Measurements from ENCODE around the gene TSPEAR. TPM values are rescaled to one million over a fixed set of nuclear protein-coding genes. Genes with fewer than 3 reads are reported as not detected.

TSPEAR gene
- total and polyA plus RNA-seq, 9 of the 15 experiments (the other 6 are each of a cell fraction or from before 2014, with no cell fraction given): not detected

DNA sequence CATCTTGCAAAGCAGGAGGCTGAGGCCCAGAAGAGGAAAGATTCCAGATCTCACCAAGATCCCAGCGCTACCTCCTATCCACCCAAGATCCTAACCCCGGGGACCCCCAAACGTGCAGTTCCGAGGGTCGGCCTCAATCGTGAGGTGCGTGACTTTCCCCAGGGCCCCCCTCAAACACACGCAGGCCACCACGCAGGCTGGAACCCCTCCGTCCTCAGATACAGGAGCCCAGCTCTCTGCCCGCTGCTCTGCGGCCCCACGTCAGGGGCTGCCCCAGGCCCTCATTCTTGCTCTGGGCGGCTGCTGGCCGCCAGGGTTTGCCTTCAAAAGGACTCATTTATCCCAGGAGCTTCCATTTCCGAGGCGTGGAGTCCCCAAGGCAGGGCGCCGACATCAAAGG lies 211.3 kb downstream of the TSPEAR start:
- H3K9me1 ChIP-seq (ENCODE audit: control insufficient read depth, insufficient read depth, low read length): no peaks in the 10 kb centered on the region
- TF ChIP-seq, protein P1, sequence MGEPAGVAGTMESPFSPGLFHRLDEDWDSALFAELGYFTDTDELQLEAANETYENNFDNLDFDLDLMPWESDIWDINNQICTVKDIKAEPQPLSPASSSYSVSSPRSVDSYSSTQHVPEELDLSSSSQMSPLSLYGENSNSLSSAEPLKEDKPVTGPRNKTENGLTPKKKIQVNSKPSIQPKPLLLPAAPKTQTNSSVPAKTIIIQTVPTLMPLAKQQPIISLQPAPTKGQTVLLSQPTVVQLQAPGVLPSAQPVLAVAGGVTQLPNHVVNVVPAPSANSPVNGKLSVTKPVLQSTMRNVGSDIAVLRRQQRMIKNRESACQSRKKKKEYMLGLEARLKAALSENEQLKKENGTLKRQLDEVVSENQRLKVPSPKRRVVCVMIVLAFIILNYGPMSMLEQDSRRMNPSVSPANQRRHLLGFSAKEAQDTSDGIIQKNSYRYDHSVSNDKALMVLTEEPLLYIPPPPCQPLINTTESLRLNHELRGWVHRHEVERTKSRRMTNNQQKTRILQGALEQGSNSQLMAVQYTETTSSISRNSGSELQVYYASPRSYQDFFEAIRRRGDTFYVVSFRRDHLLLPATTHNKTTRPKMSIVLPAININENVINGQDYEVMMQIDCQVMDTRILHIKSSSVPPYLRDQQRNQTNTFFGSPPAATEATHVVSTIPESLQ (CRISPR knock-in tag; IDR thresholded peaks at IDR 0.05): no peak
- TF ChIP-seq ZFP1 (CRISPR knock-in tag; IDR thresholded peaks at IDR 0.05): no peak
- TF ChIP-seq, protein P2, sequence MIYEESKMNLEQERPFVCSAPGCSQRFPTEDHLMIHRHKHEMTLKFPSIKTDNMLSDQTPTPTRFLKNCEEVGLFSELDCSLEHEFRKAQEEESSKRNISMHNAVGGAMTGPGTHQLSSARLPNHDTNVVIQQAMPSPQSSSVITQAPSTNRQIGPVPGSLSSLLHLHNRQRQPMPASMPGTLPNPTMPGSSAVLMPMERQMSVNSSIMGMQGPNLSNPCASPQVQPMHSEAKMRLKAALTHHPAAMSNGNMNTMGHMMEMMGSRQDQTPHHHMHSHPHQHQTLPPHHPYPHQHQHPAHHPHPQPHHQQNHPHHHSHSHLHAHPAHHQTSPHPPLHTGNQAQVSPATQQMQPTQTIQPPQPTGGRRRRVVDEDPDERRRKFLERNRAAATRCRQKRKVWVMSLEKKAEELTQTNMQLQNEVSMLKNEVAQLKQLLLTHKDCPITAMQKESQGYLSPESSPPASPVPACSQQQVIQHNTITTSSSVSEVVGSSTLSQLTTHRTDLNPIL (CRISPR knock-in tag; IDR thresholded peaks at IDR 0.05): no peak
- no peak for TF ChIP-seq SP2 (IDR thresholded peaks at IDR 0.05; ENCODE audit: extremely low read depth, low read depth, low read length, poor library complexity, severe bottlenecking)
- no peak for TF ChIP-seq HDAC1 (IDR thresholded peaks at IDR 0.05)
- TF ChIP-seq, protein P3, sequence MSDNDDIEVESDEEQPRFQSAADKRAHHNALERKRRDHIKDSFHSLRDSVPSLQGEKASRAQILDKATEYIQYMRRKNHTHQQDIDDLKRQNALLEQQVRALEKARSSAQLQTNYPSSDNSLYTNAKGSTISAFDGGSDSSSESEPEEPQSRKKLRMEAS (CRISPR knock-in tag; IDR thresholded peaks at IDR 0.05): no peak
- no peak for TF ChIP-seq ZC3H11A (IDR thresholded peaks at IDR 0.05; ENCODE audit: low read depth, low read length)
- TF ChIP-seq, protein P4, sequence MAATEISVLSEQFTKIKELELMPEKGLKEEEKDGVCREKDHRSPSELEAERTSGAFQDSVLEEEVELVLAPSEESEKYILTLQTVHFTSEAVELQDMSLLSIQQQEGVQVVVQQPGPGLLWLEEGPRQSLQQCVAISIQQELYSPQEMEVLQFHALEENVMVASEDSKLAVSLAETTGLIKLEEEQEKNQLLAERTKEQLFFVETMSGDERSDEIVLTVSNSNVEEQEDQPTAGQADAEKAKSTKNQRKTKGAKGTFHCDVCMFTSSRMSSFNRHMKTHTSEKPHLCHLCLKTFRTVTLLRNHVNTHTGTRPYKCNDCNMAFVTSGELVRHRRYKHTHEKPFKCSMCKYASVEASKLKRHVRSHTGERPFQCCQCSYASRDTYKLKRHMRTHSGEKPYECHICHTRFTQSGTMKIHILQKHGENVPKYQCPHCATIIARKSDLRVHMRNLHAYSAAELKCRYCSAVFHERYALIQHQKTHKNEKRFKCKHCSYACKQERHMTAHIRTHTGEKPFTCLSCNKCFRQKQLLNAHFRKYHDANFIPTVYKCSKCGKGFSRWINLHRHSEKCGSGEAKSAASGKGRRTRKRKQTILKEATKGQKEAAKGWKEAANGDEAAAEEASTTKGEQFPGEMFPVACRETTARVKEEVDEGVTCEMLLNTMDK (IDR thresholded peaks at IDR 0.05; ENCODE audit: borderline replicate concordance, insufficient read depth, low read depth, low read length, poor library complexity, severe bottlenecking): no peak
- TF ChIP-seq, protein P5, sequence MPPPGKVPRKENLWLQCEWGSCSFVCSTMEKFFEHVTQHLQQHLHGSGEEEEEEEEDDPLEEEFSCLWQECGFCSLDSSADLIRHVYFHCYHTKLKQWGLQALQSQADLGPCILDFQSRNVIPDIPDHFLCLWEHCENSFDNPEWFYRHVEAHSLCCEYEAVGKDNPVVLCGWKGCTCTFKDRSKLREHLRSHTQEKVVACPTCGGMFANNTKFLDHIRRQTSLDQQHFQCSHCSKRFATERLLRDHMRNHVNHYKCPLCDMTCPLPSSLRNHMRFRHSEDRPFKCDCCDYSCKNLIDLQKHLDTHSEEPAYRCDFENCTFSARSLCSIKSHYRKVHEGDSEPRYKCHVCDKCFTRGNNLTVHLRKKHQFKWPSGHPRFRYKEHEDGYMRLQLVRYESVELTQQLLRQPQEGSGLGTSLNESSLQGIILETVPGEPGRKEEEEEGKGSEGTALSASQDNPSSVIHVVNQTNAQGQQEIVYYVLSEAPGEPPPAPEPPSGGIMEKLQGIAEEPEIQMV (tag; conservative IDR thresholded peaks at IDR 0.05; ENCODE audit: low read depth): no peak
- TF ChIP-seq TCF3 (CRISPR knock-in tag; IDR thresholded peaks at IDR 0.05): no peak
- no peak for TF ChIP-seq FOXJ2 (tag; IDR thresholded peaks at IDR 0.05)
- TF ChIP-seq SMARCA5 (IDR thresholded peaks at IDR 0.05): no peak
- TF ChIP-seq, protein P6, sequence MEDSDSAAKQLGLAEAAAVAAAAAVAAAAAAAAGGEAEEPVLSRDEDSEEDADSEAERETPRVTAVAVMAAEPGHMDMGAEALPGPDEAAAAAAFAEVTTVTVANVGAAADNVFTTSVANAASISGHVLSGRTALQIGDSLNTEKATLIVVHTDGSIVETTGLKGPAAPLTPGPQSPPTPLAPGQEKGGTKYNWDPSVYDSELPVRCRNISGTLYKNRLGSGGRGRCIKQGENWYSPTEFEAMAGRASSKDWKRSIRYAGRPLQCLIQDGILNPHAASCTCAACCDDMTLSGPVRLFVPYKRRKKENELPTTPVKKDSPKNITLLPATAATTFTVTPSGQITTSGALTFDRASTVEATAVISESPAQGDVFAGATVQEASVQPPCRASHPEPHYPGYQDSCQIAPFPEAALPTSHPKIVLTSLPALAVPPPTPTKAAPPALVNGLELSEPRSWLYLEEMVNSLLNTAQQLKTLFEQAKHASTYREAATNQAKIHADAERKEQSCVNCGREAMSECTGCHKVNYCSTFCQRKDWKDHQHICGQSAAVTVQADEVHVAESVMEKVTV (CRISPR knock-in tag; IDR thresholded peaks at IDR 0.05): no peak

More for the DNA sequence above, 211.3 kb downstream of the TSPEAR start:
- intact Hi-C loops (cut with micrococcal nuclease) (no loop called here), in situ Hi-C loops (cut with MboI) (loop anchor here (10.0 kb wide), 1 partner anchor 435 kb away; no protein-coding TSS in a partner anchor)
- ATAC-seq: no peak
- H3K9ac ChIP-seq (ENCODE audit: insufficient read depth in 1 of 2, low read depth in 2 of 2, low read length in 2 of 2): no peak overlapping the region
- H2AFZ ChIP-seq (ENCODE audit: low read depth, low read length): no peak overlapping the region
- H3K27ac ChIP-seq (ENCODE audit: extremely low read depth, low read depth, low read length): no peak overlapping the region
- FAIRE-seq: no peak
- ChIA-PET POLR2A (no interaction called here), CTCF (ENCODE audit: low intra/inter-chr PET ratio) (no interaction called here)
- no peak overlapping the region for H3K4me2 ChIP-seq (ENCODE audit: insufficient read depth, low read length)
- H3K79me2 ChIP-seq (ENCODE audit: control insufficient read depth, insufficient read depth, low read length): no peaks in the 10 kb centered on the region
- no peak overlapping the region for H3K4me3 ChIP-seq
- peaks cover 8% of the 10 kb centered on the region for H4K20me1 ChIP-seq (replicated peaks; ENCODE audit: control insufficient read depth, insufficient read depth, low read length)
- BruUV-seq (replicated peaks): no TSS peak
- peaks cover 74 to 90% of the 10 kb centered on the region in 2 experiments for H3K27me3 ChIP-seq (ENCODE audit: control insufficient read depth in 2 of 2, insufficient read depth in 2 of 2, low read length in 2 of 2)
- H3K9me3 ChIP-seq (replicated peaks; ENCODE audit: control insufficient read depth, insufficient read depth, low read depth, low read length): no peaks in the 10 kb centered on the region
- no peaks in the 10 kb centered on the region for H3K36me3 ChIP-seq (ENCODE audit: control insufficient read depth, insufficient read depth, low read length)
- 4% methylated on average over 19 of the region's 19 CpGs for WGBS (ENCODE audit: insufficient coverage, low coverage, missing lambda C conversion rate)
- no peak for DNase-seq (ENCODE audit: extremely low read depth in 1 of 4, low spot score in 3 of 4)
- H3K4me1 ChIP-seq (replicated peaks in 1 of 2; ENCODE audit: control insufficient read depth in 2 of 2, insufficient read depth in 2 of 2, low read length in 2 of 2): peaks cover 0 to 29% of the 10 kb centered on the region in 2 experiments; a peak in 3 of 5 replicates
